Activated naive CD4-positive, alpha-beta T cell treated with anti-CD3 and anti-CD28 coated beads, Interleukin-2, amount 50 U/mL, for 72 hours (primary cell): ENCODE results near the gene ERCC3. TPM values are rescaled to one million over a fixed set of nuclear protein-coding genes. Genes with fewer than 3 reads are reported as not detected.

Experiments
- ATAC-seq, 2 donors: fragments of 150-1000 bp; cut with Tn5 transposase; 2 replicates each; pipeline ENCODE4 v1.10.0; 2021; ENCODE audit warnings: mild to moderate bottlenecking in 2 of 2, moderate library complexity in 2 of 2
- DNase-seq, 2 donors: peaks; one replicate each; pipeline ENCODE4 v3.0.0; 2021 to 2022; ENCODE audit warnings: low spot score in 2 of 2
- H3K27ac Mint-ChIP-seq, 2 donors: one replicate each; pipeline ENCODE4 v1.8.0; 2022; ENCODE audit warnings: mild to moderate bottlenecking in 2 of 2, mixed read lengths in 2 of 2
- H3K36me3 Mint-ChIP-seq, 2 donors: one replicate each; pipeline ENCODE4 v1.8.0; 2022; ENCODE audit warnings: mixed read lengths in 2 of 2
- H3K9me3 Mint-ChIP-seq, 2 donors: one replicate each; pipeline ENCODE4 v1.8.0; 2022; ENCODE audit warnings: mixed read lengths in 2 of 2
- total RNA-seq, 2 donors: library from RNA; stranded (reverse); gene quantifications; one replicate each; pipeline ENCODE4 v1.2.3, GENCODE V29; 2022

The ERCC3 gene
- total RNA-seq, result 10 to 100 TPM; 51.8 to 54.8 TPM

DNA sequence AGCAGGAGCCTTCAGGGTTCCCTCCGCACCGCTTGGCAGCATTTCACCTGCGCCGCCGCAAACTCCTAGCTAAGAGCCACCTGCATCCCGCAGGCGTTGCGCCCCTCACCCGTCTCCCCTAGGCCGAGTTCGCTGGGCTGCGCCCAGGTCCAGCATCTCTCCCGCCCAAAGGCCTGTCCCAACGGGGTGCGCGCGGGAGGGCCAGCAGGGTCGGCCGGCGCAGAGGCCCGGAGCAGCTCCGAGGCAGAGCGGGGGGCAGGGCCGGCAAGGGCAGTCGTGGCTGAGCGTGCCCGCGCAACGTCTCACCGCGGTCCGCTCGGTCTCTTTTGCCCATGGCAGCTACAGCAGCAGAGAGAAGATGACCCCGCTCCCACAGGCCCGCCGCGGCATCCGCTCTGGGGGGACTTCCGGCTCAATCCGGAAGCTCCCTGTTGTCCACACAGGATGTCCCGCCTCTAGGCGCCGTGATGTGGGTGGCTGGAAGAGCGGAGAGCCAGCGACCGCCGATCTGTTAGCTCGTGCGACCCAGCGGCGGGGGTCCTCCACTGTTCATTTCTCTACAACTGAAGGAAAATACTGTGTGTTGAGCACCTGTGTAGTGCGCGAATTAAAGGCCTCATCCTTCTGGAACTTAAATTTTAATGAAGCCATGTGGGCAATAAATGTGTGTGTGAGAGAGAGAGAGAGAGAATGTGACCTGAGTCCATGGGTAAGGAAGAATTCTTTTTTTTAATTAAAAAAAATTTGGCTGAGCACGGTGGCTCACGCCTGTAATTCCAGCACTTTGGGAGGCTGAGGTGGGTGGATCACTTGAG is at the start of gene ERCC3:
Gene ERCC3 (minus strand): TSS at position 397 of the 815 bp plus-strand sequence. CDS start 63 bp downstream, at position 334.
- peak; percentile 79 to 84 for DNase-seq
- no peaks in the 10 kb centered on the region for H3K9me3 Mint-ChIP-seq
- peak within 1 kb of the TSS; percentile 96 to 100 for H3K27ac Mint-ChIP-seq
- peaks cover 27 to 34% of the 10 kb centered on the region in 2 donors for H3K36me3 Mint-ChIP-seq
- peak; percentile 98 to 99 for ATAC-seq

DNA sequence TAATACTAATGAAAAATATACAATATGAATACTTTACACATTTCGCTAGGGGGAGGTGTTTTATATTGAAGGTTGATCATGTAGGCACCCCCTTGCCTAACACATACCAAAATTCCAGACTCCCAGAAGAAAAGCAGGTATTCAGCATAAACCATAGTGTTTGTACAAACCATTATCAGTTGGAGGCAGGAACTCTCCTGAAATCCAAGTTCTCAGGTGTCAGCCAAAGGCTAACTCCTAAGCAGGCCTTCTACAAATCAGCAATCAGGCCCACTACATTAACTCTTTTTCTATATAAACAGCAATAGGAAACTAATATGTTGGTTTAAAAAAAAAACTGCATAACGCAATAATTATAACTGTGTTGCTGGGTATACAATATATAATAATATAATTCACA is 49.3 kb upstream of the ERCC3 start:
- DNase-seq (no peak), ATAC-seq (no peak)
- H3K27ac Mint-ChIP-seq, result no peak overlapping the region
- H3K36me3 Mint-ChIP-seq, result no peaks in the 10 kb centered on the region
- no peaks in the 10 kb centered on the region for H3K9me3 Mint-ChIP-seq

DNA sequence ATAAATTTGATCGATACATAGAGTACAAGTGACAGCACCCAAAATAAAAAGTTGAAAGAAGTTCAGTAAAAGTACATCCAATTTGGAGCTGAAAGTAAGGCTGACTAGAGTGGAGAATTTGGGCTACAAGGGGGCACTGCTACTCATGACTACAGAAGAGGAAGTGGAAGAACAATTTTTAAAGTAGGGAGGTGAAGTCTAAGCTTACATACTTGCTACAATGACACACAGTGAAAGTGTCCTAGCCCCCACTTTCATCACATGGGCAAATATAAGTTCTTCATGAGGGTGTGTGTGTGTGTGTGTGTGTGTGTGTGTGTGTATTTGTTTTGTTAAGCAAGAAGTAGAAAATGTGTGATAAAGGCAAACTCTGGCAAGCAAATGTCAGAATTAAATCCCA is 48.2 kb upstream of the ERCC3 start:
- Mint-ChIP-seq H3K9me3 (no peaks in the 10 kb centered on the region), H3K36me3 (no peaks in the 10 kb centered on the region), H3K27ac (peak overlapping the region in 1 of 2 donors; percentile 89)
- ATAC-seq, result no peak
- no peak for DNase-seq

DNA sequence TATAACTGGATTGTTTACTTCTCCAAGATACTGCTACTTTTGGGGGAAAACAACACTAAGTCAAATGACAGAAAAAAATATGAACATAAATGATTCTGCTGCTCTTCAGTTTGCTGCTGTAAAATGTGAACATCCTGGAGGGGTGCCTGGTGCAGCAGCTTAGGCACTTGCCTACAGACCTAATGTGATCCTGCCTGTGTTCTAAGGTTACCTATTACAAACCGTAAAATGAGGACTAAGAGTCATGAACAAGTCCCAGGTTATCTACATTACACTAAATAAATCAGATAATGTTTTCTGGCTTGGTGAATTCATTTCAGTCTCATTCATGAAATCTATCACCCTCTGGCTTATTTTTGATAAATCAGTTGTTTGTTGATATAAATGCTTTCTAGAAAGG is 38.4 kb upstream of the ERCC3 start:
- ATAC-seq, result no peak
- Mint-ChIP-seq H3K36me3 (no peaks in the 10 kb centered on the region), H3K27ac (no peak overlapping the region)

DNA sequence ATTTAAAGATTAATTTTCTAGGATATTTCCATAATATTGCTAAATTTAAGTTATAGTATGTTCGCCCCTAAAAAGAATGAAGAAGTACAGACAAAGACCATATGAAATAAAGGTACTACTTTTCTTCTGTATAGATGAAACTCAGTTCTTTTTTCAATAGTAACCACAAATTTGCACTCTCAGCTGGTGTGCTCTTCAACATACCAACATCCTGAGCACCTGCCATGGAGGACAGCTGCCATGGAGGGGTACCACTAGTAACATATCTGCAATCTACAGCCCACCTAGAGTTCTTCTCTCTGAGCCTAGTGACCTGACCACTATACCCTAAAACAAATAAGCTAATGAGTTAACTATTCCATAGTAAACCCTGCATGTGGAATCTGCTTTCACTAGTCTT is 36.8 kb upstream of the ERCC3 start:
- Mint-ChIP-seq H3K27ac (no peak overlapping the region), H3K9me3 (no peaks in the 10 kb centered on the region), H3K36me3 (no peaks in the 10 kb centered on the region)
- ATAC-seq (no peak), DNase-seq (no peak)

More for the DNA sequence above, 38.4 kb upstream of the ERCC3 start:
- DNase-seq, result no peak
- H3K9me3 Mint-ChIP-seq, result no peaks in the 10 kb centered on the region

DNA sequence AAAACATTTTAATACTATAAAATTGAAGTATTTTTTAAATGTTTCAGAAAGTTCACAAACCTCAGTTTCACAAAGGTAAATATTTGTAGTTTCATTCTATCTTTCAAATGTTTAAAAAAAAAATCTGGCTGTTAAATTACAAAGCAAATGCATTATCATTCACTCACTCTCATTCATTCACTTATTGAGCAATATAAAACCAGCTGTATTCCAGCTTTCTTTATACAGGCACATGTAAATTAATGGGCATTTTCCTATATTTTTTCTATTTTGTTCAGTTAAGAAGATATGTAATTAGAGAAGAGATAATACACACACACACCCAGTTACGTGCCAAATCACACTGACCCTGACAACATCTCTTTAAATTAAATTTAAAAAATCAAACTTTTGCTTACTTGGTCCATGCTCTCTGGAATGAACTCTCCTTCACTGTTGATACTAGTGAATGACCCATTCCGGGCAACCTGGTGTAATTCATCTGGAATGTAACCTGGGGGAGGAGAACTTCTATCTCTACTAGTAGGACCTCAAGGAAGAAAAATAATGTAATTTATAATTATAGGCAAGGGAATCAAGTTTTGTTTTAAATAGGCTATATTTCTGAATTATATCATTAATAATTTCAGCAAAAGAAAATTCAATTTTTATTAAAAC is 32.5 kb upstream of the ERCC3 start:
- no peak overlapping the region for H3K27ac Mint-ChIP-seq
- no peaks in the 10 kb centered on the region for H3K9me3 Mint-ChIP-seq
- ATAC-seq (no peak), DNase-seq (no peak)
- no peaks in the 10 kb centered on the region for H3K36me3 Mint-ChIP-seq

DNA sequence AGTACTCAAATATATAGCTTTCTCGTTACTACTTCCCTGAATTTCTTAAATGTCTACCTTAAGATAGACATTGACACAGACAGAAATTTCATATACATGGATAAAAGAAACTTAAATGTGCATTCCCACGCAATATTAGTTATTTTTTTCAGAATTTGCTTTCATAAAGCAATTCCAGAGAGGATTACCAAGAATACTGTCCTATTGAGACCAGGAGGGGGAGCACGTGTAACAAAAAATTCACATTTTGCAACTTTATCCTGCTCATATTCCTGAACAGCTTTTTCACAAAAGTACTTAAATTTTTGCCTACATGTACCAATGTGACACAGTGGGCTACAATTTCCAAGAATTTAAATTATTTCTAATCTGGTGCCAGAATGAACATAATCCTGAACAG is 30.7 kb upstream of the ERCC3 start:
- Mint-ChIP-seq H3K27ac (no peak overlapping the region), H3K36me3 (peaks cover 13 to 14% of the 10 kb centered on the region in 2 donors), H3K9me3 (peaks cover 6 to 8% of the 10 kb centered on the region in 2 donors)
- DNase-seq, result no peak
- ATAC-seq, result no peak

DNA sequence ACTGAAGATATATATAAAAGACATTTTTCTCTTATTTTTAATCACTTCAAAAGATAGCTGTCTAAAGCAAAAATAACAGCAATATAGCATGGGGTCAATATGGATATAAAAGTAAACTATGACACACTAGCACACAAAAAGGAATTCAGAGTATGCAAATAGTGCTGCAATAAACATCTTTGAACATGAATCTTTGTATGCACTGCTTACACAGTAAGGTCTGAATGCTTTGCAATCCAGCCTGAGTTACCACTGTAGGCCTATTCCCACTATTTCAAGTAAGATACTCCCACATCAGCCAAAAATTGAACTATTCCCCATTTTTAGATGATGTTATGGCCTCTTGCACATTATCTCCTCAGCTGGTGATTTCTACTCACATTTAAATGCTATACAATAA is 27.4 kb upstream of the ERCC3 start:
- H3K9me3 Mint-ChIP-seq, result peaks cover 6 to 8% of the 10 kb centered on the region in 2 donors

DNA sequence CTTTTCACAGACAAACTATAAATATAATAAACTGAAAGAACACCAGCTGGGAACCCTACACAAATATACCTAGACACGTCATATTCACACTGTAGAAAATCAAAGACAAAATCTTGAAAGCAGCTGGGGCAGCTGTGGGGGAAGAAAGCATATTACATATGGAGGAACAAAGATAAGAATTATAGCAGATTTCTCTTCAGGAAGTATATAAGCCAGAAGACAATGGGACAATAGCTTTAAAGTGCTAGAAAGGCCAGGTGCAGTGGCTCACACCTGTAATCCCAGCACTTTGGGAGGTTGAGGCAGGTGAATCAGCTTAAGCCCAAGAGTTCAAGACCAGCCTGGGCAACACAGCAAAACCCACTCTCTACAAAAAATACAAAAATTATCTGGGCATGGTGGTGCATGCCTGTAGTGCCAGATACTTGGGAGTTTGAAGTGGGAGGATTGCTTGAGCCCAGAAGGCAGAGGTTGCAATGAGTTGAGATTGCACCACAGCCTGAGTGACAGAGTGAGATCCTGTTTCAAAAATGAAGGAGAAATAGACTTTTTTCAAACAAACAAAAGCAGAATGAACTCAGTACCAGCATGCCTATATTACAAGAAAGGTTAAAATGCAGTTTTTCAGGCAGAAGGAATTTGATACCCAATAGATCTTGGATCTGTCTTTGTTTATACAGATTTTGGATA is 26.8 kb upstream of the ERCC3 start:
- Mint-ChIP-seq H3K9me3 (peaks cover 6 to 8% of the 10 kb centered on the region in 2 donors), H3K36me3 (peaks cover 20 to 30% of the 10 kb centered on the region in 2 donors), H3K27ac (peak overlapping the region in 1 of 2 donors; percentile 81)
- peak in 1 of 2 donors; percentile 28 for ATAC-seq
- no peak for DNase-seq

More for the DNA sequence above, 27.4 kb upstream of the ERCC3 start:
- peaks cover 20 to 30% of the 10 kb centered on the region in 2 donors for H3K36me3 Mint-ChIP-seq
- no peak for ATAC-seq
- H3K27ac Mint-ChIP-seq, result no peak overlapping the region
- DNase-seq, result no peak

DNA sequence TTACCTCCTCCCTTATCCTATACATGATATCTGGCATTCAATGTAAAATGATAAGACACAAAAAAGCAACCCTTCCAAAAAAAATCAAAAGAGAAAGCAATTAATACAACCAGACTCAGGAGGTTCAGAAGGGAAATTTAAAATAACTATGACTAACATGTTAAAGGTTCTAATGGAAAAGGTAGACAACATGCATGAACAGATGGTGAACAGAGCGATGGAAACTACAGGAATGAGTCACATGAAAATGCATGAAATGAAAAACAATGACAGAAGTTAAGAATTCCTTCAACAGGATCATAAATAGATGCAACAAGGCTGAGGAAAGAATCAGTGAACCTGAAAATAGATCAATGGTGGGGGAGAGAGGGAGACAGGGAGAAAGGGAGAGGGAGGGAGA is 26.1 kb upstream of the ERCC3 start:
- peak; percentile 77 to 81 for ATAC-seq
- H3K27ac Mint-ChIP-seq, result peak overlapping the region; percentile 65 to 81
- peaks cover 20 to 34% of the 10 kb centered on the region in 2 donors for H3K36me3 Mint-ChIP-seq

DNA sequence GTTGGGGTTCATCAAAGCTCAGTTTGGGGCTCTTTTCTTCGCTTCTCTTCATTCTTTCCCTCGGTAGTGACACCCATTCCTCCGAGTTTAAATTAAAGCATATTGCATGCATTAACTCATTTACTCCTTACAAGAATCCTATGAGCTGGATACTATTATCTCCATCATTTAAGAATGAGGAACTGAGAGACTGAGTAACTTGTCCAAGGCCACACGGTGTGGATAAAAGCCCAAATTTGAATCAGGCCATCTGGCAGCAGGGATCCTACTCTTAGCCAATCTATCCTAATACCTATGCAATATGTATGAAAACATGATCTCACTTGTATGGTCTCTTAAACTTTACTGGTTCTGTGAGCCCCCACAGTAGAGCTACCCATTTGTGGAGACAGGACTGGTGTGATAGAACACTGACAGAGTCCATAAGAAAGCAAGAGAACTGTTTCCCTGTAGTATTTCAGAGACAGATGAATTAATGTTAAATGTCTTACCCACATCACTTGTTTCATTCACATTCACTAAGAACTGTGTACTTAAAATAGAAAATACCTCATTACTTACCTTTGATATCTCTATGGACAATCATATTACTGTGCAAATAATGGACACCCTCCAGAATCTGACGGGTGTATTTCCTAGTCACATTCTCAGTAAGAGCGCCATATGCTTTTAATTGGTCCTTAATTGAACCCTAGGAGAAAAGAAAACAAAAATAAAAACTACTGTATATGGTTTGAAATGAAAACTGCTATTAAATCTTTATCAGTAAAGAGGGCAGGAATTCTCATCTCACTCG is 20.4 kb upstream of the ERCC3 start:
- H3K27ac Mint-ChIP-seq, result no peak overlapping the region
- H3K36me3 Mint-ChIP-seq, result peaks cover 7 to 30% of the 10 kb centered on the region in 2 donors

More for the DNA sequence above, 26.1 kb upstream of the ERCC3 start:
- DNase-seq, result no peak
- H3K9me3 Mint-ChIP-seq, result peaks cover 6 to 8% of the 10 kb centered on the region in 2 donors

DNA sequence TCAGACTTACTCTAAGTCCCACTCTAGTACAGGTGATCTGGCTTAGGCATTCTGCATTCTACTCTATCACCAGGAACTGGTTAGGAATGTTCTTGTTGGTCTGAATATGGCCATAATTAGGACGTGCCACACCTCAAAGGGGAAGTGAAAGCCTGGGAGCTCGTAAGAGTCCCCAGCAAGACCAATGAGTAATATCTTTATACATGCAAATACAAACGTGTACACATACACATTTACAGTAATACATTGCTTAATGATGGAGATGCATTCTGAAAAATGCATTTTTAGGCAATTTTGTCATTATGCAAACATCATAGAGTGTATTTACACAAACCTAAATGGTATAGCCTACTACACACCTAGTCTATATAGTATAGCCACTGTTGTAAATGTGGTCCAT is 19.5 kb upstream of the ERCC3 start:
- peaks cover under 1 to 21% of the 10 kb centered on the region in 2 donors for H3K36me3 Mint-ChIP-seq
- no peak for ATAC-seq

More for the DNA sequence above, 20.4 kb upstream of the ERCC3 start:
- no peak for ATAC-seq
- no peaks in the 10 kb centered on the region for H3K9me3 Mint-ChIP-seq
- DNase-seq, result no peak

DNA sequence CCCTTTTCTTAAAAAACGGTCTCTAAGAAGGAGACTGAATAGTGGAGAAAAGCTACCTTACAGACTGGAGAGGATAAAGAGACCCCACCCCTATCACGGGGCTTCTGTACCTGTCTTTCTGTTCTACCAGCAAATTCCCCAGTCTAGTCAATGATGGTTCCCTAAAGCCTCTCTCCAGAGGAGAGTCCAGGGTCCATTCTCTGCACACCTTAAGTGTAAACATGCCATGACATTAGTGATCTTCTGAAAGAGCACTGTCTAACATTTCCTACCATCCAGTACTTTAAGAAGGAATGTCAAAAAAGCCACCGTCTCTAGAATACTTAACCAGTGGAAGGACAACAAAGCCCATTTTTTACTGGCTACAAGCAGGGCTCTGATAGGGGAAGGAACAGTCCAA is 17.0 kb upstream of the ERCC3 start:
- ATAC-seq, result no peak
- Mint-ChIP-seq H3K27ac (no peak overlapping the region), H3K36me3 (peaks cover 0 to 14% of the 10 kb centered on the region in 2 donors), H3K9me3 (no peaks in the 10 kb centered on the region)
- DNase-seq, result no peak

More for the DNA sequence above, 19.5 kb upstream of the ERCC3 start:
- Mint-ChIP-seq H3K9me3 (no peaks in the 10 kb centered on the region), H3K27ac (no peak overlapping the region)
- DNase-seq, result no peak

DNA sequence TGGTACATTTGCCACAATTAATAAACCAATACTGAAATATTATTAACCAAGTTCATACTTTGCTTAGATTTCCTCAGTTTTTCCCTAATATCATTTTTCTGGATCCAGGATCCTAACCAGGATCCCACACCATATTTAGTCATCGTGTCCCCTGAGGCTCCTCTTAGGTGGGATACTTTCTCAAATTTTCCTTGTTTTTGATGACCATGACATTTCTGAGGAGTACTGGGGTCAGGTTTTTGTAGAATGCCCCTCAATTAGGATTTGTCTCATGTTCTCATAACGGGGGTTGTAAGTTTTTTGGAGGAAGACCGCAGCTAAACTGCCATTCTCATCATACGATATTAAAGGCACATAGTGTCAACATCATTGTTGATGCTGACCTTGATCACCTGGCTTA is 15.5 kb upstream of the ERCC3 start:
- Mint-ChIP-seq H3K9me3 (no peaks in the 10 kb centered on the region), H3K36me3 (peaks cover 0 to 4% of the 10 kb centered on the region in 2 donors), H3K27ac (no peak overlapping the region)
- ATAC-seq (no peak), DNase-seq (no peak)

DNA sequence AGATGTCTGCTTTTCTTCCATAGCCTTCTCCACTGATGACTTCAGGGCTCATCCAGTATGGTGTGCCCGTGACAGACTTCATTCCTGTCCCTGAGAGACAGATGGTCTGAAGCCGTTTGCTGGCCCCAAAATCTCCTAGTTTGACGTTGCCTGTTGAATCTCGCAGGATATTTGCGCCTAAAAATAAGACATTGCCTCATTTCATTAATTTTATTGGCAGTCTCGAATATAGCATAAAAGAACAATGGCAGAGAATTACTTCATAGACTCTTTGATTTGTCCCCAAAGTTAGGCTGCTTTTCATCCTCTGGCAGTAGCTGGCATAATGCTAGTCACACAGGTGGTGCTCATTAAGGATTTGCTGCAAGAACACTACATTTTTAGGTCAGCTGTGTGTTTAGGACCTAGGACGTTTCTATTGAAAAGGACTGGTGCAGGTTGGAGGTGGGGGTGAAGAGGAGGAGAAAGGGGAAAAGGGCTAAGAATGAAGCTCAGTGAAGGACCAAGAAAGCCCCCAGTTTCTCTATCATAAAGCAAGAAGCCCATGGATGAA is 14.7 kb upstream of the ERCC3 start:
- H3K27ac Mint-ChIP-seq, result no peak overlapping the region
- H3K36me3 Mint-ChIP-seq, result no peaks in the 10 kb centered on the region
- DNase-seq (no peak), ATAC-seq (no peak)
- no peaks in the 10 kb centered on the region for H3K9me3 Mint-ChIP-seq

DNA sequence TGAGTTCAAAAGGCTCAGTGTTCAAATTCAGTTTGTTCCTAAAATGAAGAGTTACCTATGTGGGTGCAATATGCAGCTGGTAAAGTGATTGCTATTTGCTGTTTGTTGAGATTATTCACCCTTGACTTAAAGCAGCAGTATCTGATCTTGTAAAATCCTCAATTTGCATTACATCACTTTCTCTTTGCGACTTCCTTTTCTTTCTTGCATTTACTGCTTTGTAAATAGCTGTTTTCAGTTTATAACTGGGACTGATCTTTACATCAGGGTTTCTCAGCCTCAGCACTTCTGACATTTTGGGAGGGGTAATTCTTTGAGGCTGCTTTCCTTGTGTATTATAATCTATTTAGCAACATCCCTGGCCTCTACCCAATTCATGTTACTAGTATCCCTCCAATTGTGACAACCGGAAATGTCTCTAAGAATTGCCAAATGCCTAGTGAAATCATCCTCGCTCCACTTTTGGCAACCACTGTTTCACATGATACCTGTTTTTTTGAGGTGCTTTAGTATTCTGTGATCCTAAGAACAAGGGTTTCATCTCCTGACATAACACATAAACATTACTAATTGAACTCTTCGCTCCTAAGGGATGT is 12.1 kb upstream of the ERCC3 start:
- Mint-ChIP-seq H3K27ac (no peak overlapping the region), H3K9me3 (no peaks in the 10 kb centered on the region), H3K36me3 (no peaks in the 10 kb centered on the region)
- DNase-seq, result no peak
- ATAC-seq, result no peak
